KMS-11 (cell line): Measurements from ENCODE around the gene TMEM273.

Experiments
- H2AFZ ChIP-seq: fragments of 200-600 bp; sonication (generic); 2 replicates; pipeline ENCODE4 v1.6.1; 2016; ENCODE audit warnings: antibody characterized with exemption, mixed run types, low read depth
- H3K27ac ChIP-seq: fragments of 200-600 bp; sonication (generic); 2 replicates; pipeline ENCODE4 v1.6.1; 2016; ENCODE audit warnings: mild to moderate bottlenecking, mixed run types
- H3K27me3 ChIP-seq: fragments of 200-600 bp; sonication (generic); 2 replicates; pipeline ENCODE4 v1.6.1; 2017; ENCODE audit warnings: mild to moderate bottlenecking, low read depth, mixed run types, moderate library complexity; ENCODE audit not compliant: insufficient read depth
- H3K36me3 ChIP-seq: fragments of 200-600 bp; sonication (generic); 2 replicates; pipeline ENCODE4 v1.6.1; 2017; ENCODE audit warnings: mild to moderate bottlenecking, mixed run types; ENCODE audit not compliant: insufficient read depth
- H3K4me1 ChIP-seq: fragments of 200-600 bp; sonication (generic); 2 replicates; pipeline ENCODE4 v1.6.1; 2016; ENCODE audit warnings: mild to moderate bottlenecking, low read depth, mixed run types; ENCODE audit not compliant: poor library complexity, severe bottlenecking
- H3K4me2 ChIP-seq: fragments of 200-600 bp; sonication (generic); 2 replicates; pipeline ENCODE4 v1.7.0; 2016; ENCODE audit warnings: mild to moderate bottlenecking, mixed run types
- H3K4me3 ChIP-seq: fragments of 200-600 bp; sonication (generic); IDR thresholded peaks from 2 replicates; pipeline ENCODE4 v1.6.1; 2017; ENCODE audit warnings: low read depth, low read length, mixed read lengths; ENCODE audit not compliant: insufficient read depth
- H3K79me2 ChIP-seq: fragments of 200-600 bp; sonication (generic); 2 replicates; pipeline ENCODE4 v1.6.1; 2016; ENCODE audit warnings: low read depth, mixed run types; ENCODE audit not compliant: insufficient read depth
- H3K9ac ChIP-seq: fragments of 200-600 bp; sonication (generic); 2 replicates; pipeline ENCODE4 v1.6.1; 2016; ENCODE audit warnings: mild to moderate bottlenecking, mixed run types
- H4K20me1 ChIP-seq: fragments of 200-600 bp; sonication (generic); 2 replicates; pipeline ENCODE4 v1.6.1; 2016; ENCODE audit warnings: mild to moderate bottlenecking, mixed run types; ENCODE audit not compliant: insufficient read depth
- TF ChIP-seq, protein P1 (sequence below): fragments of 200-600 bp; sonication (generic); conservative IDR thresholded peaks from 2 replicates; pipeline ENCODE4 v1.6.1; 2017; ENCODE audit warnings: low read depth, mild to moderate bottlenecking, antibody characterized with exemption, low read length, moderate library complexity, mixed read lengths

TMEM273 gene

DNA sequence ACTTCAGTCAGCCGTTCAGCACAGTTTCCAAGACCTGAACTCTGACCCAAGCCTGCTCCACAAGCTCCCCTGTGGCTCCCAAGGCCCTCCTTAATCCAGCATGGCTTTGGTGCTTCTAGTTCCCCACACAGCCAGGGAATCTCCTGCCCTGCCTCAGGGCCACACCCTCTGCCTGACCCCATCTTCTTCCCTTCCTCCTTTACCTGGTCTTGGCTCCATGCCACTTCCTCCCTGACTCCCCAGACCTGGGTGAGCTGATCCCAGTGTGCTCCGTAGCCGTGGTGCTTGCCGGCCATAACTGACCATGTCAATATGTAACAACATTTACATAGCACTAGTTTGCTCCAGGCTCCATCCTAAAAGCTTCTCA is 20.0 kb downstream of the TMEM273 start:
- no peaks in the 10 kb centered on the region for H3K27me3 ChIP-seq
- H4K20me1 ChIP-seq = no peaks in the 10 kb centered on the region
- H3K27ac ChIP-seq = no peak overlapping the region
- TF ChIP-seq, protein P1, sequence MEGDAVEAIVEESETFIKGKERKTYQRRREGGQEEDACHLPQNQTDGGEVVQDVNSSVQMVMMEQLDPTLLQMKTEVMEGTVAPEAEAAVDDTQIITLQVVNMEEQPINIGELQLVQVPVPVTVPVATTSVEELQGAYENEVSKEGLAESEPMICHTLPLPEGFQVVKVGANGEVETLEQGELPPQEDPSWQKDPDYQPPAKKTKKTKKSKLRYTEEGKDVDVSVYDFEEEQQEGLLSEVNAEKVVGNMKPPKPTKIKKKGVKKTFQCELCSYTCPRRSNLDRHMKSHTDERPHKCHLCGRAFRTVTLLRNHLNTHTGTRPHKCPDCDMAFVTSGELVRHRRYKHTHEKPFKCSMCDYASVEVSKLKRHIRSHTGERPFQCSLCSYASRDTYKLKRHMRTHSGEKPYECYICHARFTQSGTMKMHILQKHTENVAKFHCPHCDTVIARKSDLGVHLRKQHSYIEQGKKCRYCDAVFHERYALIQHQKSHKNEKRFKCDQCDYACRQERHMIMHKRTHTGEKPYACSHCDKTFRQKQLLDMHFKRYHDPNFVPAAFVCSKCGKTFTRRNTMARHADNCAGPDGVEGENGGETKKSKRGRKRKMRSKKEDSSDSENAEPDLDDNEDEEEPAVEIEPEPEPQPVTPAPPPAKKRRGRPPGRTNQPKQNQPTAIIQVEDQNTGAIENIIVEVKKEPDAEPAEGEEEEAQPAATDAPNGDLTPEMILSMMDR = no peak
- H3K9ac ChIP-seq = no peak overlapping the region
- H3K79me2 ChIP-seq = no peaks in the 10 kb centered on the region
- no peaks in the 10 kb centered on the region for H3K36me3 ChIP-seq
- no peaks in the 10 kb centered on the region for H3K4me1 ChIP-seq
- no peak overlapping the region for H2AFZ ChIP-seq
- H3K4me3 ChIP-seq = no peak overlapping the region
- H3K4me2 ChIP-seq = no peak overlapping the region

DNA sequence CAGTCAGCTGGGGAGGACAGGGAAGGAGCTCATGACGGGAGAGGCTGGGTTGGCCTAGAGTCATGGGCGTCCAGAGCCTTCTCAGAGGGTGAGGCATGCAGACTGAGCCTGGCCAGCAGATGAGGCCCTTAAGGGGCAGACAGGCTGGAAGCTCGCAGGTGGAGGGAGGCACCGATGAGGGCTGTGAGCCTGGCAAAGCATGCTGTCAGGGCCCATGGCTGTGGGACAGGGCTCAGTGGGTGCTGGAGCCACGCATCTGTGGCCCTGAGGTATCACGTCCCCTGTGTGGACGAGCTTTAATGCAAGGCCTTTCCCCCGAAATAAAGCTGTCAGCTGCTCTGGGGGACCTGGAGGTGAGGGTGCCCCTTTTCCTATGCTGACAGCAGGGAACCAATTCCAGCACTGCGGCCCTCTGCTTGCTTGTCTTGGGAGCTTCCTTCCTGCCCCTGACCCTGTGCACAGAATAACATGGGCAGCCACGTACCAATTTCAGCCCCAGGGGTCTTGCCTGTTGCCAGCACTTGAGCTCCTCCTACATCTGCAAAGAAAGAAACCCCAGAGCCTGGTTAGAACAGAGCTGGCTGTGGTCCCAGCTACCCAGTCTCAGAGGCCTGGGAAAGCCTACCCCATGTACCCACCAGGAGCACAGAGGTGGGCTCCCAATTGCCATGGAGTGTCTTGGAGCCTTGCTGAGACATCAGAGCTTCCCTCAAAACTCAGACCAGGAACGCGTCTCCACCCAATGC is 20.6 kb downstream of the TMEM273 start:
- Histone ChIP-seq H3K27ac (no peak overlapping the region), H3K4me2 (no peak overlapping the region), H3K4me3 (no peak overlapping the region), H4K20me1 (no peaks in the 10 kb centered on the region), H3K79me2 (no peaks in the 10 kb centered on the region), H3K9ac (no peak overlapping the region), H2AFZ (no peak overlapping the region), H3K4me1 (no peaks in the 10 kb centered on the region), H3K36me3 (no peaks in the 10 kb centered on the region), H3K27me3 (no peaks in the 10 kb centered on the region)
- TF ChIP-seq, protein P1 = no peak

DNA sequence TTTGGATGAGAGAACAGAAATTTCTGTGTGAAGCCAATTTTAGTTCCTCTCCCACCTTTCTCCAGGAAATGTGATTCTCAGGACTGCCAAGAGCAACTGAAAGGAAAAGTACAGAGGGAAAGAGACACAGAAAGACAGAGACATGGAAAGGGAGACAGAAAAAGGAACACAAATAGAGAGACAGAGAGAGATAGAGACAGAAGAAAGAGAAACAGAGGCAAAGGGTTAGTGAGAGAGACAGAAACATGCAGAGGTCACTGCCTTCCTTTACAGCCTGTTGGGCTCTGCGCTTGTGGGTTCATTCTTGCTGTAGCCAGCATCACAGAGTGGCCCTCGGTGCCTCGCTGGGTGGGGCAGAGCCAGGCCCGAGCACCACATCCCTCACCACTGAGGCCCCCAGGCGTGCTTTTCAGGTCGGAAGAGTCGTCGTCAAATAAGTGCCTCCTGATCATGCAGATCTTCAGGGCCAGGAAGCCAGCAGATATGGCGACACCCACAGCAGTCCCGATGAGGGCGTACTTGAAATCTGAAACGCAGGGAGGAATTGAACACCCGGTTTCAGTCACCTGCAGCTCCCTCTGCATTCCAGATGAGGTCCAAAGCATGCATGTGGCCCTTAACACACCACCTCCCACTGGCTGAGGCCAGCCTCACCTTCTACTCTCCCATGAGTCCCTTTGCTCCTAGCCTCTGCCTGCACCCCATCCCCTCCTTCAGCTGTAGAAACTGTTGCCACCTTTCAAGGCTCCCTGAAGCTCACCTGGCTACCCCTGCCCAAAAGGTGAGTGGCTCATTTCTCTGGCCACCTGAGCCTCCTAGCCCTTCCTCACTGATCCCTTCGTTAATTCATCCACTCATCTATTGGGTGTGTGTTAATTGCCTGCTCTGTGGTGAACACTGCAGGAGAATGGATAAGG is 21.4 kb downstream of the TMEM273 start:
- Histone ChIP-seq H4K20me1 (no peaks in the 10 kb centered on the region), H3K9ac (no peak overlapping the region), H3K27me3 (no peaks in the 10 kb centered on the region), H3K4me3 (no peak overlapping the region), H3K4me1 (no peaks in the 10 kb centered on the region), H3K36me3 (no peaks in the 10 kb centered on the region), H3K4me2 (no peak overlapping the region), H2AFZ (no peak overlapping the region), H3K27ac (no peak overlapping the region), H3K79me2 (no peaks in the 10 kb centered on the region)
- TF ChIP-seq, protein P1 = no peak

DNA sequence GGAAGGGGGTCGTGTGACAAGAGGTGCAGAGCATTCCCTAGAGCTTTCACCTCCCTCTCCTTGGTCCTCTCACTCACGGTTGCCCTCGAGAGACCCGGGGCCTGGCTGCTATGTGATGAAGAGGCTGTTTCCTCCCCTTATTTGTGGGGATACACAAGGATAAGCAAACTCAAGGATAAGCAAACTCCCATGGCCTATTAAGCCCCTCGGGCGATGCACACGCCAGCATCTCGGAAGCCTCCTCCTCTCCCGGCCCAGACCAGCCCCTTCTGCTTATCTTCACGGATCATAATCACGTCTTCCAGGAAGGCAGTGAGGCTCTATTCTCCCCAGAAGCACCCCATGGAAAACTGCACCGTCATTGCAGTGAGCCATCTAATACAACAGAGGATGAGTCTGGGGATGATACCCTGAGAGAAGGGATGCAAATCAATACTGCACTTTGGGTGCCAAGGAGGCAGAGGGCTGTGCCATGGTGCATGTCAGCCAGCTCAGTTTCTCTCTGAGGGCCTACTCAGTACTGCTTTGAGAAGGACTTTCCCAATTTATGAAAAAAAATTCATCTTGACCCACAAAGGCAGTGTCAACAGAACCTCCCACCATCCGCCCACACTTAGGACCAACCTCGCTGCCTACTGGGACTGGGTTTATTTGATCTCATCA is 22.2 kb downstream of the TMEM273 start:
- Histone ChIP-seq H3K4me1 (no peaks in the 10 kb centered on the region), H3K79me2 (no peaks in the 10 kb centered on the region), H4K20me1 (no peaks in the 10 kb centered on the region), H3K9ac (no peak overlapping the region), H3K4me2 (no peak overlapping the region), H3K27me3 (no peaks in the 10 kb centered on the region), H3K27ac (no peak overlapping the region), H3K4me3 (no peak overlapping the region), H2AFZ (no peak overlapping the region), H3K36me3 (no peaks in the 10 kb centered on the region)
- TF ChIP-seq, protein P1 = no peak
